Astrocyte of the cerebellum (primary cell): ENCODE results near the gene SH3BP4.
A peak's percentile ranks its signal among the peaks of the same experiment; 100 is the strongest.

Source experiments
- DNase-seq: peaks from one replicate; pipeline ENCODE4 v3.0.0-alpha.2; 2011; ENCODE audit warnings: low read depth
- H3K4me3 ChIP-seq: 2 replicates; pipeline ENCODE4 v1.5.1; 2011; ENCODE audit warnings: mild to moderate bottlenecking, low read depth, low read length, moderate library complexity
- CTCF ChIP-seq: IDR thresholded peaks from 2 replicates; pipeline ENCODE4 v1.5.1; 2012; ENCODE audit warnings: low read length, low read depth, moderate library complexity, mild to moderate bottlenecking; ENCODE audit errors: missing control alignments
- in situ Hi-C: cut with HindIII; loops from 2 replicates; pipeline ENCODE4 v1.10.0; 2017; ENCODE audit warnings: low sequenced_read_pairs

The SH3BP4 gene

GRCh38 chr2:234913208-234913626 is 38.6 kb upstream of the SH3BP4 start:
- TF ChIP-seq CTCF, result no peak
- in situ Hi-C loops, result no loop called here
- DNase-seq, result peak; percentile 27
- H3K4me3 ChIP-seq, result no peak overlapping the region

GRCh38 chr2:234914371-234915154 is 37.3 kb upstream of the SH3BP4 start:
- TF ChIP-seq CTCF, result no peak
- in situ Hi-C loops, result no loop called here
- H3K4me3 ChIP-seq, result no peak overlapping the region
- no peak for DNase-seq

GRCh38 chr2:234916674-234917073 is 35.1 kb upstream of the SH3BP4 start:
- no peak for TF ChIP-seq CTCF
- in situ Hi-C loops, result no loop called here
- no peak overlapping the region for H3K4me3 ChIP-seq
- no peak for DNase-seq

GRCh38 chr2:234917211-234917975 is 34.4 kb upstream of the SH3BP4 start:
- no peak for TF ChIP-seq CTCF
- DNase-seq, result no peak
- H3K4me3 ChIP-seq, result no peak overlapping the region
- in situ Hi-C loops, result no loop called here

- no peak for DNase-seq
- in situ Hi-C loops, result no loop called here
- H3K4me3 ChIP-seq, result no peak overlapping the region
- TF ChIP-seq CTCF, result no peak
Observed at GRCh38 chr2:234919711-234920110, 32.1 kb upstream of the SH3BP4 start.

GRCh38 chr2:234920836-234921235 is 31.0 kb upstream of the SH3BP4 start:
- in situ Hi-C loops, result no loop called here
- no peak for DNase-seq
- TF ChIP-seq CTCF, result no peak
- no peak overlapping the region for H3K4me3 ChIP-seq
